SIG-M5 treated with dmso at 0.1 percent for 504 hours (cell line): ENCODE data around the gene PSG7.
"Not testable (repeated sequence)": the region's sequence is repeated elsewhere in the genome, so short reads cannot be mapped to it uniquely, and the experiment has no call there.

Experiments used
- DNase-seq: peaks from one replicate; lab custom pipeline; 2025; ENCODE audit not compliant: unreplicated experiment; lab: John Stamatoyannopoulos, UW

Gene PSG7

DNA sequence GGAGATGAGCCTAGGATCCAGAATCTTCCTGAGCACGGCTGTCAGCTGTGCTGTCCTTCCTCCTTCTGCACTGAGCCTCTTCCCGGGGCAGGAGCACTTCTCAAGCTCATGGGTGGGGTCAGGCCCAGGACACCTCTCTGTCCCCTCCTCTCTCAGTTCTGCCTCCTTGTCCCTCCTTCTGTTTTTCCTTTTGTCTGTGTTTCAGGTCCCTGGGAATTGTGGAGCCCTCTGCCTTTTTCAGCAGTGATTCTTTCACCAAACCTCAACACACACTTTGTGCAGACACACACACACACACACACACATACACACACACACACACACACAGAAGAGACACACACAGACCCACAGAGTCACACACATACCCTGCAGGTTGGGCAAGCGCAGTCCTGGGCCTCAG, at the start of gene PSG7:
PSG7 (minus strand) TSS at position 101 of the 400 bp plus-strand sequence. CDS start 131 bp downstream, outside the sequence.
- not testable (repeated sequence) for DNase-seq

DNA sequence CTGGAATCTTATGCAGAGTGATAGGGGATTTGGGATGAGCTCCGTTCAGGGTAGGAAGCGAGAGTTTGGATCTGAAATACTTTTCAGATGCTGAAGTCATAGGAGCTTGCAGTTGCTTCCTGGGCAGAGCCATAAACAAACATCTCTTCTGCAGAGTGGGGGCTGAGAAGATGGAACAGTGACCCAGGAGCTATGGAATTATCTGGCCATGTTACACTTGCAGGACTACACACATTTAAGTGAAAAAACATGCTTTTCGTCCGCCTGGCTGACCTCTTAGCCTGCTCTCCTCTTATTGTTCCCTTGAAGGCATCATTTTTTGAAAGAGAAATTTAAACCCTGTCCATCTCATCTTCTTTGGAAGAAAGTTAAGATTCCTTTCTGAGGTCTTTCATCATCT, 48.6 kb upstream of the PSG7 start:
- DNase-seq, result no peak

DNA sequence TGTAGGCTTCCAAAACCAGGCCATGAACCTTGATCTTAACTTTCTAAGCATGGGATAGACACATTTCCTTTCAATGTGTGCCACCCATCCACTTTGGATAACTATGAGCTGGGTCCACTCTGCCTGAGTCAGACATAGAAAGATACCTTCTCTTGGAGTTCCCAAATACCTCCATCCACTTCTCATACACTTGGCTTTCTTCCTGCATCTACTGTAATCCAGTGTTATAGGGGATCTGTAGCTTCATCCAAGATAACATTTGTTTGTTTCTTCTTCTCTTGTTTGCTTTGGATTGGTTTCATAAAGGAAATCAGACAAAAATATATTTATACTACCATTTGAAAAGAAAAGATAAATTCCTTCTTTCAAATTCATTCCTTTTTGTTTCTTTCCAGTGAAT, 45.1 kb upstream of the PSG7 start:
- DNase-seq, result not testable (repeated sequence)

DNA sequence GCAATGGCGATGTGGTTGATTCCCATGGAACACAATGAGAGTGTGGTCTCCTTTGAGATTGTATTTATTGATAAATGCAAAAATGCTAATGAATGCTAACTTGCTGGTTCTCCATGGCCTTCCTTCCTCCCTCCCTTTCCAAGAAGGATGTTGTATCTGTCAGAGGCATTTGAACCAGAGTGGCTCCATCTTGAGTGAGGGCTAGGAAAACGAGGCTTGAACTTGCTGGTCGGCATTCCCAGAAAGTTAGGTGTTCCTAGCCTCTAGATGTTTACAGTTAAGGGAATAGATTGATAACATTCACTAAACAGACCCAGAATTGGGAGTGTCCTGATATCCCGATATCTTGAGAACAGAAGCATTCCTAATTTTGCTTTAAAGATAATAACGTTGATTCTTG, 34.4 kb upstream of the PSG7 start:
- not testable (repeated sequence) for DNase-seq

DNA sequence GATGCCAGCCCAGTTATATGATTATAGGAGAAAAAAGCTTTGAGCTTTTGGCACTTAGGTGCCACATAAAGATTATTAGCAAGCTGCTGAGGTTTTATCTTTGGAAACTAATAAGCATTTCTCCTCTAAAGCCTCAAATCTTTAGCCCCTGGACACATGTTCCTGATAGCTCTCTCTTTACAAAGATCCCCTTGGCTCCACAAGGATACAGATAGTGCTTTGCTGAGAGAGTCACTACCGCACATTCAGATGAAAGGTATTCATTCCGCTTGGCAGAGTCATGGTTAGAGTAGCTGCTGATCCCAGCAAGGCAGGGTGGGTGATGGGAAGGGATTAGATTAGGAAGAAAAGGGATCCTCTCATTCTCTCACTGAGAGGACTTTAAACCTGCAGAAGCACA, 28.2 kb upstream of the PSG7 start:
- no peak for DNase-seq

DNA sequence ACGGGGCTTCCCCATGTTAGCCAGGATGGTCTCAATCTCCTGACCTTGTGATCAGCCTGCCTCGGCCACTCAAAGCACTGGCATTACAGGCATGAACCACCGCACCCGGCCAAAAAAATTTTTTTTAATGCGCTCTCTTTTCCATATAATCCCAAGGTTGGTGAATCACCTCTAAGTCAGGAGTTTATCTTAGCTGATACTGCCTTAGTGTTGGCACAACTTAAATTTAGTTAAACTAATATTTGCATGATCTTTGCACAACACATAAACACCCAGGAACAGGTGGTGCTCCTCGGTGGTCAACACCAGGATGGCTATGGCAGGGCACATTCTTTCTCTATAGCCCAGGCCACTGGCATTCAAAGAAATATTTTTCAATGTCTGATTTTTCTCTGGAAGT, 24.1 kb upstream of the PSG7 start:
- no peak for DNase-seq

DNA sequence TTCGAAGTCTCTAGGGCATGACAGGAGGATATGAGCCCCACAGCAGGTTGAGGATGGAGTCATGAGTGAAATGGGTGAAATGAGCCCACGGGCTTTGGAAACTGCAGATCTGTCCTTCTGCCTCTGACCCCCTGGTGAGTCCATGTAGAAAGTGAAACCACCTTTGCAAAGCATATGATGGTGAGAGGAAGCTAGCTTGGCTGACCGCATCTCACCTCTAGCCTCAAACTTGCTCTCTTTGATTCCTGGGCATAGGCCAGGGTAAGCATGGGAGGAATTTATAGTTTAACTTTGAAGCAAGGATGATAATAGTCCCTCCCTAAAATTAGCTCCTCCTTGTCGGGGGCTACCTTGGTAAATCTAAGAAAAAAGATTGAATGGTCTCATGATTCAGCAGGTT, 15.1 kb upstream of the PSG7 start:
- not testable (repeated sequence) for DNase-seq

DNA sequence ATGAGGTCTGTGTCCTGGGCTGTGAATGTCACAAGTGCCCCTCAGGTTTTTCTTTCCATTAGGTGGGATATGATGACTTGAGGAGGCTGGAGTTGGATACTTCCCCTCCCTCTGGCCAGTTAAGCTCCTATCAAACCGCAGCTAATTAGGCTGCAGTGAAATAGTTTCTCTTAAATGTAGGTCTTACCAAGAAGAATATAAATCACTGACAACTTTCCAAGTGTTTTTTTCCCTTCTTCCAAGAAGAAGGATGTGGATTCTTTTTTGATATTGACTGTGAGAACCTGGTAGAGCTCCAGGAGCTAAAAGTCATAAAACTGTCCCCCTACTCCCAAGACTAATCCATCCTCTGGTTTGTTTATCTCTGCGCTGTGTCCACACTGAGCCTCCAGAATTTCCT, 14.5 kb upstream of the PSG7 start:
- not testable (repeated sequence) for DNase-seq

DNA sequence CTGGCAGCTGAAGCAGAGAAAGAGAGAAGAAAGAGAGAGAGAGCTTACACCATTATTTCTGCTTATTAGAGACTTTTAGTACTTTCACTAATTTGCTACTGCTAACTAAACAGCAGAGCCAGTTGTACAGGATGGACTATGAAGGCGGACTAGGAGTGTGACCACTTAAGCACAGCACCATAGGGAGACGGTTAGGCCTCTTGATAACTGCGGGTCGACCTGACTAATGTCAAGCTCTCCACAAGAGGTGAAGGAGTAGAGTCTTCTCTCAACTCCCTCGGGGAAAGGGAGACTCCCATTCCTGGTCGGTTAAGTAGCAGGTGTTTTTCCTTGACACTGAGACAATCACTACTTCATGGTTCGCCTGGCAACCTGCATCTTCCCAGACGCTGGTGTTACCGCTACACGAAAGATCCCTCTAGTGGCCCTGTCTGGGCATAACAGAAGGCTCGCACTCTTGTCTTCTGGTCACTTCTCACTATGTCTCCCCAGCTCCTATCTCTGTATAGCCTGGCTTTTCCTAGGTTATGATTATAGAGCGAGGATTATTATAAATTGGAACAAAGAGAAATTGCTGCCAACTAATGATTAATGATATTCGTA, 5.3 kb upstream of the PSG7 start:
- no peak for DNase-seq

DNA sequence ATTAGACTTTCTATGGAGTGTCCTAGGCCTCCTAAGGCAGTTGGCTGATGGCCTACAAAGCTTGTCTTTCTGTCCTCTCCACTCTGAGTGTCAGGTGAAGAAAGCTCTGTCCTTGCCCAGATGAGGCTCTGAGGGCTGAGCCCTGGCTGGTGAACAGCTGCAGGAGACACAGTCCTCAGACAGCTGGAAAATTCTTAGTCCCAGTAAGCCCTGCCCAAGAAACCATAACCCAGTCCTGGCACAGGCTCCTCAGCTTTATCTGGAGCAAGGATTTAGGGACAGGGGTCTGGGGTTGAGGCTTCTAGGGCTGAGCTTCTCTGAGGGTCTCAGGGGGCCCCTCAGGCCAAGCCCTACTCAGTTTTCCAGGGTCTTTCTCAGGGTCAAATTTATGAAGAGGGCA, 2.3 kb downstream of the PSG7 start:
- DNase-seq, result not testable (repeated sequence)

DNA sequence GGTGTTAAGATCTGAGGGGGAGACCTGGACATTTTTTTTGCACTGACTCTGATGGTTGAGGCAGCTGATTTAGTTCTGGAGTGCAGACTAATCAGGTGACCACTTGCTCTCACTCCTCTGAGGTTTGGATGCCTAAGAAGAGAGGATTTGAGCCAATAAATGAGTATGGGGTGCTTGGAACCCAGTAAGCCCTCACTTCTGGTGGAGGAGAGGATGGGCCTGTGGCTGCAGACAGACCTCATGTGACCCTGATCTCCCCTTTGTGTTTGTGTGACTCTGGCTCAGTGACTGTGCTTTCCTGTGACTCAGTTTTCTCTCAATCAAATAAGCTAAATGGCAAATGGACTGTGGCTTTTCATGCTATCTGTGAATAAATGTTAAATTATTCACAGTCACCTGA, 2.8 kb downstream of the PSG7 start:
- DNase-seq, result not testable (repeated sequence)

DNA sequence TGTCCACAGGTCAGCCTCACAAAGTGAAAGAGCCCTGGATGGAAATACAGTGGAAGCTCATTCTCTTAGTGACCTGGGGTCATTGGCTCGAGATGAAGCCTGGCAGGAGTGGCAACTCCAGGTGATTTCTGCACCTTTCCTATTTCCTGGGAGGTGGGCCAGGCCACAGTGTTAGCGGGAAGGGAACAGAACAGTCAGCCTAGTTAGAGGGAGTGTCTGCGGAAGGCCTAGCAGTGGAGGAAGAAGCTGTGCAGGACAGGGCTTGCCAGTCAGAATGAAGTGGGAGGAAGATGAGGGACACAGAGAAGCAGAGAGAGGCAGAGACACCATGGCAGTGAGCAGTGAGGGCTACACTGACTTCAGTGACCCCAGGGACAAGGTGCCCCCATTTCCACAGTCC, 3.6 kb downstream of the PSG7 start:
- not testable (repeated sequence) for DNase-seq

DNA sequence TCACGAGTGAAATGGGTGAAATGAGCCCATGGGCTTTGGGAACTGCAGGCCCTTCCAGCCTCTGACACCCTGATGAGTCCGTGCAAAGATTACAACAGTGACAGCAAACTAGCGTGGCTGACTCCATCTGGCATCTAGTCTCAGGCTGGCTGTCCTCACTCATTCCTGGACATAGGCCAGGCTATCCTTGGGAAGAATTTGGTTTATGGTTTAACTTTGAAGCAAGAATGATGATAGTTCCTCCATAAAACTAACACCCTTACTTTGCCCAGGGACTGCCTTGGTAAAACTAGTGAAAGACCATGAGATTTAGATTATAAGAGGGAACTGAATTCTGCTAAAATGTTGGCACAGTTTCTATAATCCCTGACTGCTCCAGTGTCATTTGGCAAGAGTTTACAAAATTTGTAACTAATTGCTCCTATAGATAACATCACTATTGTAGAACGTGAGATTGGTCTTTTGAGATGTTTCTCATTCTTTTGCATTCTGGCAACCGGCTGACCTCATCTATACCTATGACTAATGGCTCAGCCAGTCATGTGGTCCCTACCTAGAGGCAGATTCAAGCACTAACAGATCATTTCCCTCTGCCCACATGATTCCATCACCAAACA, 4.4 kb downstream of the PSG7 start:
- not testable (repeated sequence) for DNase-seq

DNA sequence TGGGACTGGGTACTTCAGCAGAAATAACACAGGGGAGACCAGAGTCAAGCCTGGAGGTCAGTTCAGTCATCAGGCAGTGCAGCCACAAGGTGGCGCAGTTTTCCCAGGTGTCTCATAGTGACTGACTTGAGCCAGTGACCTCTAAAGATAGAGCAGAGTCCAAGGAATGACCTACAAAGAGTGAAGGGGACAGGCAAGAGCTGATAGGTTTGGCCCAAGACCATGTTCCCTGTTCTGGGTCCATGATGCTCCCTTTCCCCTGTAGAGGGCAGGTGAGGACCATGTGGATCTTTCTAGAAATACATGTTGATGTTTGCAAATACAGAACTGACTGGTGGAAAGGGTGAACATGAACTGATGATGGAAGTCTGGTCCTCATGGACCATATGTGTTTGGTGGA, 6.8 kb downstream of the PSG7 start:
- DNase-seq, result not testable (repeated sequence)

DNA sequence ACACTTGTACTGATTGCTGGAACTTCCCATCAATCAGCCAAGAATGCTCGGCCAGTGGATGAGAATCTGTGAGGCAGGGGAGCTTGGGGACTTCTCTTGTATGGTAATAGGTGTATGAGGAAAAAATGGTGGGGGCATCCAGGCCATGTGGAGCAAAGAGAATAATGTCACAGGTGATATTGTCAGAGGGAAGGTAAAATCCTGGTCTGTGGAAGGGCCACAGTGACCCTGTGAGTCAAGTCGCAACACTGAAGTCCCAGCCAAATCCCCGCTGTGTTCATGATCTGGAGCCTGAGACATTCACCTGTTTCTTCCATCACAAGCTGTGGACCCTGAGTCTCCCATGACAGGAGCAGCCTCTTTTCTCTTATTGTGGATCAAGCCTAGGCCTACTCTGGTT, 8.1 kb downstream of the PSG7 start:
- no peak for DNase-seq

DNA sequence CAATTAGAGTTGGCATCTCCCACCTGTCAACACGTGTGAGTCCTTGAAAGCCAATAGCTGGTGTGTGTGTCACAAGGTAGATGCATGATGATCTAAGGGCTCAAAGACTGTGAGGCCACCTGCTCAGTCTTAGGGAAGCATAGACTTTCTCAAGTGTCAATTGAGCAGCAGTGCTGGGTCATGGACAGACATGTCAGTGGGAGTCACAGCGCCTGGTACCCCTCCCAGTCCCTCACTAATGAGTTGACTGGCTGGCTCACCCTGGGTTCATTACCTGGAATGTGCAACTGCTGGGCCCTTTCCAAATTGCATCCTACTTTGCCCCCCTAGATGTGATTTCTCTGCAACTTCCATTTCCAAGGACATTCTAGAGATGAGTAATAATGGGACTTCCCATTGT, 10.2 kb downstream of the PSG7 start:
- DNase-seq, result no peak

DNA sequence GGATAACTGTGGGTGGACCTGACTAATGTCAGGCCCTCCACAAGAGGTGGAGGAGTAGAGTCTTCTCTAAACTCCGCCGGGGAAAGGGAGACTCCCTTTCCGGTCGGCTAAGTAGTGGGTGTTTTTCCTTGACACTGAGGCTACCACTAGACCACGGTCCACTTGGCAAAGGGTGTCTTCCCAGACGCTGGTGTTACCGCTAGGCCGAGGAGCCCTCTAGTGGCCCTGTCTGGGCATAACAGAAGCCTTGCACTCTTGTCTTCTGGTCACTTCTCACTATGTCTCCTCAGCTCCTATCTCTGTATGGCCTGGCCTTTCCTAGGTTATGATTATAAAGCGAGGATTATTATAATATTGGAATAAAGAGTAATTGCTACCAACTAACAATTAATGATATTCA, 13.9 kb downstream of the PSG7 start:
- not testable (repeated sequence) for DNase-seq

DNA sequence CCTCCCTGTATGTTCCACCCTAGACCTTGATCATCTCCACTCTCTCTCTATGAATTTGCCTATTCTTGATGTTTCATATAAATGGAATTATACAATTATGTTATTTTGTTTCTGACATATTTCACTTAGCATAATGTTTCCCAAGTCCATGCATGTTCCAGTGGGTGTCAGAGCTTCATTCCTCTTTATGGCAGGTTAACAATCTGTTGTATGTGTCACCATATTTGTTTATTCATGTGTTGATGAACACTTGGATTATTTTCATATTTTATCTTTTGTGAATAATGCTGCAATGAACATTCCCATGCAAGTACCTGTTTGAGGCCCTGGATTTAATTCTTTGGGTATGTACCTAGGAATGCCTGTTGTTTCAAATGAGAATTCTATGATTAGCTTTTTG, 16.0 kb downstream of the PSG7 start:
- not testable (repeated sequence) for DNase-seq

DNA sequence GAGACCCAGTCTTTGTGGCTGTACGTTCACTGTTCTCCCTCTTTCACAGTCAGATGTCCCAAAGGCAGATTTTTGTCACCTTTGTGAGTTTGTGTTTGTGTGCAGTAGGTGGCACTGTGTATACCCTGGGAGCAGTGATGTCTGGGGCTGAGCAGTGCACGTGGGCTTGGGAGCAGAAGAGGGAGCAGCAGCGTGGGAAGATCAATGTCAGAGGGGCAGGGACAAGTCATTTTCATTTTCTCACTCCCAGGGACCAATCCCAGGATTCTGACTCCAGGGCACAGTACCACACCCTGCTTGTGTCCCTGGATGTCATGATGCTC, 17.3 kb downstream of the PSG7 start:
- DNase-seq, result no peak

DNA sequence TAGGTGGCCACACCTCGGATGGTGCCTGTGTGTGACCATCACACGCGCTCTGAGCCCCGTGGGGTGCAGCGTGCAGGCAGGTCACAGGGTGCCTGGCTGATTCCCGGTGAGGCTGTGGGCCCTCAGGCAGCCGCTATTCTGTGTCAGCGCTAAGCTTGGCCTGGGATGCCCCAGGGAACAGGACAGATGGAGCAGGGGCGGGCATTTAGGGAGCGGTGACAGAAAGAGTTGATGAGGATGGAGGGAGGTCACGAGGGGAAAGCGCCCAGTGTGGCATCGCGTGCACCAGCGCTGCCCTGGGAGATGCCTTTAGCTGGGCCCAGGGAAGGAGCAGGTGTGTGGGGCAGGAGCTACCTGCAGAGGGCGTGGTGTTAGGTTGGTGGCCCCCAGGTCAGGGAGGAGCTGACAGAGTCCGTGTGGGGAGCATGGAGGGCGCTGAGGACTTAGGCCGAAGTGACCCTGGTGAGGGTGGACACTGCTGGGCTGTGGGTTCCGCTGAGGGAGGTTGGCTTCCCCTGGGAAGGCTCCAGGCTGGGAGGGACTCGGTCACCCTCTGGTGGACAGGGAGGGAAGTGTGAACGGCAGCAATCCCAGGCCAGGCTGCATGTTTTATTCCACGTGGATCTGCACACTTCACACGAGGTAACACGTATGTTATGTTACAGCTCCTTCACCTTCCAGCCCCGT, 17.8 kb downstream of the PSG7 start:
- not testable (repeated sequence) for DNase-seq

DNA sequence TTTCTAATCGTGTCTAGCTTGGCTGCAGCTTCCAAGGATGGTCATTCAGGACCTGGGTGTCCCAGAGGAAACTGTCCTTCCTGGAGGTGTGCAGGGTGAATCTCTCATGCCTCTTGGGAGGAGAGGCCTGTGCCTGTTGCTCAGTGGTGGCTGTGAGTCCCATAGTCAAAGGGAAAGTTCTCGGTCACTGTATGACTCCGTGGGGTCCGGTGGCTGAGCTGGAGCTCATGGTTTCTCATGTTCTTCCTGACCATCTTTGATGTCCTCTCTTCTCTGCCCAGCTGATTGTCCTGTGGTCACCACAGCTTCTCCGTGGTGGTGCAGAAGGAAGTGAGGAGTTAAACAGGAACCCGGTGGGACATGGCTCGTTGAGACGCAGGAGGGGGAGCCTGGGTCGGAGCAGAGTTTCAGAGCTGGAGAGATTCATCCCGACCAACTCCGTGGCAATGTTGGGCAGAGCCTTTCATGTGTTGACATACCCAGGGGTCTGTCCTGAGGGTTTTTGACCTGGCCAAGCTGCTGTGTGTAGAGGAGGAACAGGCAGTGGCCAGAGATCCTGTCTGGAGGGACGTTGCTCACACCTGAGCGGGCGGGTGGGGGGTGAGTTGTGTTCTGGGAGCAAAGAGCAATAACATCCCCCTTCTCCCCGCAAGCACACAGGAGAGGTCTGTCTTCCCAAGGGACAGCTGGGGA, 18.5 kb downstream of the PSG7 start:
- DNase-seq, result not testable (repeated sequence)

DNA sequence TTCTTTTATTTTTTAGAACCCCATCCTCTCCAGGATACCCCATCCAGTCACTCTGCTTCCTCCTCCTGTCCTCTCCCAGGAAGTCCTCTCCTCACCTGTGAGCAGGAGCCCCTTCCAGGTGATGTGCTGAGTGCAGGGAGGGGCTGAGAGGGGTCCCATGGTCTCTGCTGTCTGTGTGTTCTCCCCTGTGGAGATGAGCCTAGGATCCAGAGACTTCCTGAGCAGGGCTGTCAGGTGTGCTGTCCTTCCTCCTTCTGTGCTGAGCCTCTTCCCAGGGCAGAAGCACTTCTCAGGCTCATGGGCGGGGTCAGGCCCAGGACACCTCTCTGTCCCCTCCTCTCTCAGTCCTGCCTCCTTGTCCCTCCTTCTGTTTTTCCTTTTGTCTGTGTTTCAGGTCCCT, 19.4 kb downstream of the PSG7 start, which contains the start of gene PSG6:
PSG6 (minus strand) TSS at position 261 of the 400 bp plus-strand sequence; CDS start at position 159, 102 bp downstream.
- DNase-seq, result not testable (repeated sequence)
